Nephron (organoid): ENCODE results near the gene BORCS5.

ENCODE experiments used
- H3K27ac Mint-ChIP-seq, 3 experiments: 2 replicates each; pipeline ENCODE4 v1.8.0; 2020; ENCODE audit warnings: mixed read lengths in 3 of 3, mild to moderate bottlenecking in 2 of 3, moderate library complexity in 1 of 3
- H3K27me3 Mint-ChIP-seq: 2 replicates; pipeline ENCODE4 v1.8.0; 2021; ENCODE audit warnings: low read depth, mild to moderate bottlenecking, moderate library complexity, mixed read lengths
- H3K36me3 Mint-ChIP-seq: 2 replicates; pipeline ENCODE4 v1.8.0; 2020; ENCODE audit warnings: low read depth, mixed read lengths
- H3K4me1 Mint-ChIP-seq: 2 replicates; pipeline ENCODE4 v1.8.0; 2020; ENCODE audit warnings: mixed read lengths
- H3K4me3 Mint-ChIP-seq, 3 experiments: 2 replicates each; pipeline ENCODE4 v1.8.0; 2020; ENCODE audit warnings: mild to moderate bottlenecking in 3 of 3, mixed read lengths in 3 of 3, moderate library complexity in 2 of 3
- H3K9me3 Mint-ChIP-seq: 2 replicates; pipeline ENCODE4 v1.8.0; 2020; ENCODE audit warnings: mixed read lengths
- TF ChIP-seq, protein P1 (sequence below), 3 experiments: fragments of 200-600 bp; sonication (generic); IDR thresholded peaks; one replicate each; pipeline ENCODE4 v1.5.0; 2021; ENCODE audit warnings: antibody characterized with exemption in 3 of 3; ENCODE audit not compliant: unreplicated experiment in 3 of 3

BORCS5 gene

DNA sequence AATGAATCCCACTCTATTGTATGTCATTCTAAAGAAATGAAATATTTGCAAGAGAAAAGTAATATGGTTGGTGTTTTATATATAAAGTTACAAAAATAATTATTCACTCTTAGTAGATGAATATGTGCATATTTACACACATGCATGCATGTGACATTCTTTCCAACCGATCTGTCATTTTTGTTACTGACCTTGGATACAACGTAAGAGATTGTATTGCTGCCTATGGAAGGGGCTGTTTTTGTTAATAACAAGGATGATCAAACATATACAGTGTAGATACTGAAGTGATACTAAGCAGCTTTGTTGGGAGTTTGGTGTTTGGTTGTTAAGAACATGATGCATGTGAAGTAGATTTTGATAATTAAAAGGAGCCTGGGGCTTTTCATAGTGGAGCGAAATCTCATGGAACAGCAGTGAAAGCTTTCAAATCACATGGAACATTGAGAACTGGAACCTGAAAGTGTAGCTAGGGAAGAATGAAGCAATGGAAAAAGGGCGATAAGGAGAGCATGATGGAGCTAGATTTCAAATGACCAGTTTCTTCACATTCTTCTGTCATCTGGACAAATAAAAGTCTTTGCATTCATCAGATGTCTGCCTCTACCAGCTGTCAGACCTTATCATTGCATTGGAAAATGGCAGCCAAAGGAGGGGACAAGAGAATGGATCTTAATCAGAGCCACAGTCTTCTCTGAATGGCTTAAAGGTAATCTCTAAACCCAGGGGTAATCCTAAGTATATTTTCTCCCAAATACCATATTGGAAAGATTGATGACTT is 10.0 kb downstream of the BORCS5 start:
- Mint-ChIP-seq H3K27me3 (no peaks in the 10 kb centered on the region), H3K9me3 (no peaks in the 10 kb centered on the region), H3K27ac (peak overlapping the region in 1 of 3 experiments; percentile 17), H3K36me3 (peaks cover 4% of the 10 kb centered on the region), H3K4me3 (no peak overlapping the region), H3K4me1 (no peaks in the 10 kb centered on the region)
- TF ChIP-seq, protein P1, sequence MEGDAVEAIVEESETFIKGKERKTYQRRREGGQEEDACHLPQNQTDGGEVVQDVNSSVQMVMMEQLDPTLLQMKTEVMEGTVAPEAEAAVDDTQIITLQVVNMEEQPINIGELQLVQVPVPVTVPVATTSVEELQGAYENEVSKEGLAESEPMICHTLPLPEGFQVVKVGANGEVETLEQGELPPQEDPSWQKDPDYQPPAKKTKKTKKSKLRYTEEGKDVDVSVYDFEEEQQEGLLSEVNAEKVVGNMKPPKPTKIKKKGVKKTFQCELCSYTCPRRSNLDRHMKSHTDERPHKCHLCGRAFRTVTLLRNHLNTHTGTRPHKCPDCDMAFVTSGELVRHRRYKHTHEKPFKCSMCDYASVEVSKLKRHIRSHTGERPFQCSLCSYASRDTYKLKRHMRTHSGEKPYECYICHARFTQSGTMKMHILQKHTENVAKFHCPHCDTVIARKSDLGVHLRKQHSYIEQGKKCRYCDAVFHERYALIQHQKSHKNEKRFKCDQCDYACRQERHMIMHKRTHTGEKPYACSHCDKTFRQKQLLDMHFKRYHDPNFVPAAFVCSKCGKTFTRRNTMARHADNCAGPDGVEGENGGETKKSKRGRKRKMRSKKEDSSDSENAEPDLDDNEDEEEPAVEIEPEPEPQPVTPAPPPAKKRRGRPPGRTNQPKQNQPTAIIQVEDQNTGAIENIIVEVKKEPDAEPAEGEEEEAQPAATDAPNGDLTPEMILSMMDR (IDR thresholded peaks at IDR 0.05; ENCODE audit: unreplicated experiment in 3 of 3), result no peak

- H3K36me3 Mint-ChIP-seq, result peaks cover 4% of the 10 kb centered on the region
- H3K4me3 Mint-ChIP-seq, result no peak overlapping the region
- no peak overlapping the region for H3K27ac Mint-ChIP-seq
- TF ChIP-seq, protein P1 (IDR thresholded peaks at IDR 0.05; ENCODE audit: unreplicated experiment in 3 of 3), result no peak
- no peaks in the 10 kb centered on the region for H3K4me1 Mint-ChIP-seq
- no peaks in the 10 kb centered on the region for H3K27me3 Mint-ChIP-seq
- no peaks in the 10 kb centered on the region for H3K9me3 Mint-ChIP-seq
Observed at GRCh38 chr12:12367482-12367998, 10.7 kb downstream of the BORCS5 start.

- Mint-ChIP-seq H3K9me3 (no peaks in the 10 kb centered on the region), H3K4me1 (no peaks in the 10 kb centered on the region), H3K27me3 (no peaks in the 10 kb centered on the region), H3K36me3 (peaks cover 15% of the 10 kb centered on the region), H3K27ac (no peak overlapping the region), H3K4me3 (no peak overlapping the region)
- TF ChIP-seq, protein P1 (IDR thresholded peaks at IDR 0.05; ENCODE audit: unreplicated experiment in 3 of 3), result no peak
Observed at GRCh38 chr12:12372946-12373722, 16.3 kb downstream of the BORCS5 start.

- Mint-ChIP-seq H3K36me3 (peaks cover 11% of the 10 kb centered on the region), H3K27ac (peak overlapping the region in 1 of 3 experiments; percentile 22), H3K4me1 (peaks cover 6% of the 10 kb centered on the region), H3K27me3 (no peaks in the 10 kb centered on the region), H3K4me3 (no peak overlapping the region), H3K9me3 (no peaks in the 10 kb centered on the region)
- TF ChIP-seq, protein P1 (IDR thresholded peaks at IDR 0.05; ENCODE audit: unreplicated experiment in 3 of 3), result peak; percentile 68 to 78 (median 77)
Observed at GRCh38 chr12:12376646-12377448, 20.0 kb downstream of the BORCS5 start.

DNA sequence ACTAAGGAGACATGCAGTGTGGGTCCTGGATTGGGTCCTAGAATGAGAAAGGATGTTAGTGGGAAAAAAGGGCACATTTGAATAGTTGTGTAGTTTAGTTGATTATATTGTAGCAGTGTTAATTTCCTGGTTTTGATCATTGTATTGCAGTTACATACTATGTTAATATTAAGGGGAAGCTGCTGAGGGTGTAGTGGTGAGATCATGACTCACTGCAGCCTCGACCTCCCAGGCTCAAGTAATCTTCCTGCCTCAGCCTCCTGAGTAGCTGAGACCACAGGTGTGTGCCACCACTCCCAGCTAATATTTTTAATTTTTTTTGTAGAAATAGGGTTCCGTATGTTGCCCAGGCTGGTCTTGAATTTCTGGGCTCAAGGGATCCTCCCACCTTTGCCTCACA is 21.7 kb downstream of the BORCS5 start:
- H3K27ac Mint-ChIP-seq, result peak overlapping the region in 1 of 3 experiments; percentile 10
- TF ChIP-seq, protein P1 (IDR thresholded peaks at IDR 0.05; ENCODE audit: unreplicated experiment in 3 of 3), result no peak
- H3K4me1 Mint-ChIP-seq, result peaks cover 6% of the 10 kb centered on the region
- peaks cover 15% of the 10 kb centered on the region for H3K36me3 Mint-ChIP-seq
- no peaks in the 10 kb centered on the region for H3K9me3 Mint-ChIP-seq
- no peak overlapping the region for H3K4me3 Mint-ChIP-seq
- H3K27me3 Mint-ChIP-seq, result no peaks in the 10 kb centered on the region
